HG03469 (cell line): ENCODE measurements around the gene ZNF618.

Experiments
- ATAC-seq: cut with Tn5 transposase; IDR thresholded peaks from one replicate; pipeline ENCODE4 v1.9.1; 2021; ENCODE audit warnings: mild to moderate bottlenecking, moderate library complexity, moderate number of reproducible peaks; ENCODE audit not compliant: unreplicated experiment

The ZNF618 gene

DNA sequence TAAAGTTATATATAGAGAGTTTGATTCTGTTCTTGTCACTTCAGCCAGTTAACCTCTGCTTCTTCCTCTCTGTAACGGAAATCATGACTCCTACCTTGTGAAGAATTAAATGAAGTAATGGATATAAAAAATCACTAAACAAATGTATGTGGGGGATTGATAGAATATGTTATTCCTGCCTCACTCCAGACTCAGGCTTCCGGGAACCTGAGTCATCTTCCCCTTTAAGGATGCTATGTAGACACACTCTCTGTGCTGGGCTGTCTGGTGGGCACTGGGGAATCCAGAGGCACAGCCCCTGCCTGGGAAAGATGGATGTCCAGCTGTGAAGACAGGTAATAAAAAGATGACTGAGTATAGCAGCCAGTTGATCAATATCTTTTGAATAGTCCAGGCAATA is 77.4 kb downstream of the ZNF618 start:
- no peak for ATAC-seq

DNA sequence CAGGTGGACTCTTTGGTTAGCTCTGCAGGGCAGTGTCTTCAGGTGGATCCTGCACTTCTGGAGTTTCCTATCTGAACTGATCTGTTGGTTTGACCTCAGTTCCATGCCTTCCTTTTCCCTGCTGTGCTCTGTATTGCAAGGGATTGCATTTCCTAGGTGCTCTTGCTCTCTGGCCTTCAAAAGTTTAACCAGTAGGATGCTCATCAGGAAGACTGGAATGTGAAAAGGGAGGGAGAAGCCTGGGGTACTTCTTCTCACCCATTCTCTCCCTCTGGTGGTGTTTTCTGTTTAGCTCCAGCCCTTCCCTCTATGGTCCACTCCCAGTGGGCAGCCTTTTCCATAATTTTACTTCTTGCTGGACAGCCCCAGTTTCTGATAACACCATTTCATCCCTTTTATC is 78.5 kb downstream of the ZNF618 start:
- ATAC-seq: no peak

DNA sequence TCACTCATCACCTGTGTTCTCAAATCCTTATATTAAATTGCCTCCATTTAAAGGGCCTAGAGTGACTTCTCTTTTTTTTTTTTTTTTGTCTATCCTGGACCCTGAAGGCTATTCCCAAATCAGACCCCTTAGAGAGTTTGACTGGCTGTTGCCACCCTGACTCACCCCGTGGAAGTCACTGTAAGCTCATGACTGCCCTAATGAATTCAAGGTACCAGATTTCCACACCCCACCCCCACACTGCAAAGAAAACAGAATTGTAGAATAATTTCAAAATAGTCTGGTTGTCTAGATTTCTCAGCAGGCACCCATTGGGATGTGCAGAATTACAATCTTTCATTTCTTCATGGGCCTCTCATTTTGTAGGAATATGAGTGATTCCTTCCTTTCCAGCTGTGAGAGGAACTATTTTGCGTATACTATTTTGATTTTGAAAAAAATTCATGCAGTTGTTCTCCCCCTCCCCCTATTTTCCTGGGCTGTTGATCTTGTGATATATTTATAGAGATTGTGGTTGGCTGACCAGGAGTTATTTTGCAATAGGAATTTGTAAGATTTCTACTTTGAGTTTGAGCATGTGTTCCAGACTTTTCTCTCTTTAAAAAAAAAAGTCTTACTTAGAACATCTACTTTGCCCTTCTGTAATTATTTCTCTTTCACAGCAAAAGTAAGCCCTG is 79.1 kb downstream of the ZNF618 start:
- ATAC-seq: no peak

DNA sequence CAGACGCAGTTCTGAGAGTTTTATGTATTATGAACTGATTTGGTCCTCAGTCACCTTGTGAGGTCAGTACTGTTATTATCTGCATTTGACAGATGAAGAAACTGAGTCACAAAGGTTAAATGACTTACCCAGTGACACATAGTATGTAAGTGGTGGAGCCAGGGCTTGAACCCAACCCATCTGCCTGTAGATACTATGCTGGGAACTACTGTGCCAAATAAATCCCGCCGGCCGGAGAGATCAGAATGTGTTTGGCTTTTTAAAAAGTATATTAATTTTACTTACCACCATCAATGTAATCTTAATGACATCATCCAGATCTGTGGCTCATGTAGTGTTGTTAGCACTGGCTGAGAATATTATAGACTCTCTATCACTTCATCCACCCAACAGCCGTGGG is 80.8 kb downstream of the ZNF618 start:
- no peak for ATAC-seq

DNA sequence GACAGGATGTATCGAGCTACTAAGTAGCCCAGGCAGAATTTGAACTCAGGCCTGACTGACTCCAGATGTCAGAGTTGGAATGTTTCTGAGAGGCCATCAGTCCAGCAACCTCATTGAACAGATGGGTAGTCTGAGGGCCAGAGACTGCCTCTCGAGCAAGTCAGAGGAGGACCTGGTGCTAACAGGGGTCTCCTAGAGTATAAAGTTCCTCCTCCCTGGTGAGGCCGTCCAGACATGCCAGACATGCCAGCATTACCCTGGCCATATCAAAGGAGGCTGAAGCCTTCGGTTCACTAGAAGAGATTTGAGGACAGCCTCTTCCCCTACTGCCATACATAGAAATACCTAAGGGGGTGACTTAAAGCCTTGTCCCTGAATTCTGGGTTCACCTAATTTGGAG is 81.2 kb downstream of the ZNF618 start:
- ATAC-seq: no peak

DNA sequence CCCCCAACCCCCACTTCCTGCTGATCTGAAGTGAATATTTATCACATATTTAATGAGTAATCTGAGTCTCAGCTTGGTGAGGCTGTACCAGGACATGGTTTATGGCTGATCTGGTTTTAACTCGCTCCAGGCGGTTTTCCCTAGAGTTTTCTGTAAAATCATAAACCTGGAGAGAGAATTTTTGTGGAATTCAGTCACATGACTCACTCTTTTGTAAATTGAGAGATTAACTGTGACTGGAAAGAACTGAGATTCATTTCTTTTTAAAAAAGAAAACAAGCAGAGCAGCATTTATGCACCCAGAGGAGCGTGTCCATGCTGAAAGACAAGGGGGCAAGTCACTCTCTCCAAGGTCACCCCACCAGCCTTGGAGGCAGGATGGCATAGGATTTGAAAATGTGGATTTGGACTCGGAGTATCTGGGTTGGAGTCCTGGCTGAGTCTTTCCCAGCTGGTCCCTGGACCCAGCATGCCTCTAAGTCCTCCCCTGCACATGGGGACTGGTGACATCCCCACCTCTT is 81.8 kb downstream of the ZNF618 start:
- no peak for ATAC-seq

DNA sequence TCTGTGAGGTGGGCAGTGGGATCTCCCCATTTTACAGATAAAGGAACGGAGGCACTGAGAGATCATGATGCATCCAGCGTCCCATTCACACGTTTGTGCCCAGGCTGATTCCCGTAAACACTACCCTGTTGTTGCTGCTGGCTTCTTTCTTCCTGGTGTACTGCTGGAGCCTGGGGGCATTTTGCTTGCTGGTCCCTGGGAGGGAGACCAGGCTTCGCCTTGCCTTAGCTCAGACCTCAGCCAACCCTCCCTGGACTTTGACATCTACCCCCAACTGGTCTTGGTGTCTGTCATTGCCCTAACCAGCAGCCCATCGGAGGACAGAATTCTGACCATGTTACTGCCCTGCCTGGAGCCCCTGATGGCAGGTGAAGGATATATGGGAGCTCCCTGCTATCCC is 82.4 kb downstream of the ZNF618 start:
- ATAC-seq: no peak

DNA sequence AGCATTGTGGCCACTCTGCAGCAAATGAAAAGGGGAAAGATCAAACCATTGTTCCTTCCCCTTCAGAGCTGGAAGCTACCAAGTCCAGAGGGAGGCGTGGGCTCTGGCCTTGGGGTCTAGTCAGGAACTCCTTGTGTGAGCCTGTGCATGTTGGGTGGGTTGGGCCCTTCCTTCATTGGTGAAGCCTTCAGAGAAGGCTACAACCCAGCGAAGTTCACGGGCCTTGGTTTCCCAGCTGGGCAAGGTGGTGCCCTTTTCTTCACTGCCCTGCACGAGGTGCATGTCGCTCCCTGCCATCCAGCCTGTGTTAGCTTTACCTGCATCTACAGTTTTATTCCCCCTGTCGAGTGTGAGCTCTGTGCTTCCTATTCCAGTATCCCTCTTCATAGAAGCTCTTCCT is 84.7 kb downstream of the ZNF618 start:
- no peak for ATAC-seq

DNA sequence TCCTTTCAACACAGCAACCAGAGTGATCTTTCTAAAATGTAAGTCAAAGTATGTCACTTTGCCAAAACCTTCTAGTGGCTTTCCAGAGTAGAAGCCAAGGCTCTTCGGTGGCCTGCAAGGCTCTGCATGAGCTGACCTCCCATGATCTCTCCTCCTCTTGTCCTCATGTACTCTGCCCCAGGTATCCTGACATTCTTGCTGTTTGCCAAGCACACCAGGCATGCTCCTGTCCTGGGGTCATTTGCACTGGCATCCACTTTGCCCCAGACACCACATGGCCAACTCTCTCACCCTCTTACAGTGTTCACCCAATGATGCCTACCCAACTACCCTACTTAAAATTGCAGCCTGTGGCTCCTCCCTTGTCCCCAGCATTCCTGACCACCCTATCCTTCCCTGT is 86.3 kb downstream of the ZNF618 start:
- ATAC-seq: no peak

DNA sequence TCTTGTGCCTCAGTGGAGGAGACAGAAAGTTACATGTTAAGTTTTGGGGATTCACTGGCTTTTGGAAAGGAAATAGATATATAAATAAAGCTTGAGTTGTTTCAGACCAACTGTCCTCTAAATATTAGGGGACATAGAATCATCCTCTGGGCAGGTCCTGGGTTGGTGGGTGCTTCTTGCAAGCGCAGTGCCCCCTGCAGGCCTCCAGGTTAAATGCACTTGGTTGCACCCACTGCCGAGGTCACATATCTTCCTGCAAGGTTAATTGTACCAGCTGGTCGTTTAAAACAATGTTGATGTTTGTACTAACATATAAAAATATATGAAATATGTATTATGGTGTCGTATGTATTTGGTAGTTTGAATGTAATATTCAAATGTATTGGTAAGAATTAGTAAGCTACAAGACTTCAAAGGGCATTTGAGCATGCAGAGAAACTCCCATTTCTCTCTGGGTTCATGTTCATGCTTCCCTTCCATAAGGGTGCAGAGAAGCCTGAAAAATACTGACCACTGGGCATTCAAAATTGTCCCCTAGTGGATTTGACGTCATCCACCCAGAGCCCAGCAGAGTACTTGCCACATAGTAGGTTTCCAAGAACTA is 87.0 kb downstream of the ZNF618 start:
- no peak for ATAC-seq

DNA sequence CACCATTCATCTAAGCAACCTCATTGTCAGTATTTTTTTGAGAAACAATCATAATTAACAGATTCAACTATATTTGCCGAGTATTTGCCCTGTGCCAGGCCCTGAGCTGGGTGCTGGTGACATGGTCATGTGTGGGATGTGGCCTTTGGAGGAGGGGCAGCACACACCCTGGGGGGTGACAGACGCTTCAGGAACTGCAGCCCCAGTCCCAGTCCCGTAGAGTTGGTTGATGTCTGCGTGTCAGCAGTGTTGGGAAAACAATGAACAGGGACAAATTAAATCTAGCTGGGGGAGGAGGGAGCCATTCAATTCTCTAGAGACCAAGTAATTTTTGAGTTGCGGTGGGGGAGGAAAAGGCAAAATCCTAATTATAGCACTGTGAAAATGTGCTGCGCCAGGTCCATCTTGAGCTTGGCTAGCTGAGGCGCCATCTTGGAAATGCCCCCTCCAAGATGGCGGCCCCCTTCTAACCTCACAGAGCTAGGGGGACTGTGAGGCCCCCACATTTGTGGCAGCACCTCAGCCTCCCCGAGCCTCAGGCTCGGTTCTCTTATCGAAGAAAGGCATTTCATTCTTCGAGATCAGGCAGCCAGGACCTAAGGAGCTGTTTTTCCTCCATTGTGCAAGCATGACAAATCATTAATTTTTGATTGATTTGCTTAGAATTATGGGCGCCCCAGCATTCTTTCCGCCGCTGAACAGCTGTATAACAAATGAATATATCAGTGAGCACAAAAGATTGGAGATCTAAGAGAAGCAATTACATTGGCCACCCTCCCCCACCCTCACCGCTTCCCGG is 87.8 kb downstream of the ZNF618 start:
- no peak for ATAC-seq

DNA sequence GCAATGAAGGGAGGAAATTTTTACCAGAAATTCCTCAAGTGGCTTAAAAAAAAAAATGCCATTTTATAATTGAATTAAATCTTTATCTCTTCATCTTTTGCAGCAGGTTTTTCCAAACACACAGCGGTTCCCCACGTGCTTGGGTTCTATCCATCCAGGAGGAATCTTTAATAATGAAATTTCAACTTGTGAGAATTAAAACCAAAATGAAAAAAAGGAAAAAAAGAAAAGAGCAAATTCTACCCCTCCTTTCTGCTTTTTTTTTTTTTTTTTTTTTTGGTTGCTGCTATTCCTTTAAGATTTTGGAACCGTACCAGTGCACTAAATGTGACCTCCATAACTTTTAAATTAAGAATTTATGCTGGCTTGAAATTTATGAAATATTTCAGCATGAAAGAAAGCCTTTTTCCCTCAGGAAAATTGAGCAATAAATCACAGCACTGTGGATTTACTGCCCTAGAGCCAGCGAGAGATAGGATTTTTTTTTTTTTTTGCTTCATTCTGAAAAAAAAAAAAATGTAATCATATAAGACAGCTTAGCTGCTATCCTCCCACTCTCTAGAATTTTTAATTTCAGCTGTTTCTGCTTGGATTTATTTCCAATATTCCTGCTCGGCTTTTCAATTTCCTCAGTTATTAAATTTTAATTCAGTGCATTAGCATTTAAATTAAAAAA is 88.5 kb downstream of the ZNF618 start:
- ATAC-seq: no peak

DNA sequence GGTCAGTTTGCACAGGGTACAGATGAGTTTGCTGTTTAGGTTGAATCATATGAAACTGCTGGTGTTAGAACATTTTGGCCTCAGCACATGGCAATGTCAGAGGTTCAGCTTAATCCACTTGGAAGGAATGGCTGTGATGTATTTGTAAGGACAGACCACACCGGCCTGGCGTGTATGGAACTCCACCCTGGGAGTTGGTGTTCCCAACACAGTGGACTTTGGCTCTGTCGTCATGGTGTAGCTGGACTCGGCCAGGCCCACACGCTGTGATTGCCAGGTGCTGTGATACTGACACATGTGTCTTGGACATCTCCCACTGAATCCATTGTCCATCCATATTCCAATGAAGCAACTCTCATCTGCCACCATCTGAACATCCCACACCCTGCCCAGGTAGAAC is 90.3 kb downstream of the ZNF618 start:
- no peak for ATAC-seq

DNA sequence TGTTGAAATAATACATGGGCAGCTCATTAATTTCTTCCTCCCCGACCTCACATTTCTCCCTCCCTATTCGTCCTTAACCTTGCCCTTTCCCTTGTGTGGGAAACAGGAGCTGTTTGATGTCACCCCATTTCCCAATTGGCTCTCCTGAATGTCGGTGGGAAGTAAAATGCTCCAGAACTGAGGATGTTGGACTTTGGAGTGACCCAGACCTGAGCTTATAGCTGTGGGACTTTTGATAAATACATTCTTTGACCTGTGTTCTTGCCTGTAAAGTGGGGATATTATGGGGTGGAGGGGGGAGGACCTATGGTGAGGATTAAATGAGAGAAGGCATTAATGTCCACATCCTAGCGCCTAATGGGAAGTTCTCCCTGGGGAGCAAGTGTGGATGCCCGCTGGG is 91.3 kb downstream of the ZNF618 start:
- no peak for ATAC-seq

DNA sequence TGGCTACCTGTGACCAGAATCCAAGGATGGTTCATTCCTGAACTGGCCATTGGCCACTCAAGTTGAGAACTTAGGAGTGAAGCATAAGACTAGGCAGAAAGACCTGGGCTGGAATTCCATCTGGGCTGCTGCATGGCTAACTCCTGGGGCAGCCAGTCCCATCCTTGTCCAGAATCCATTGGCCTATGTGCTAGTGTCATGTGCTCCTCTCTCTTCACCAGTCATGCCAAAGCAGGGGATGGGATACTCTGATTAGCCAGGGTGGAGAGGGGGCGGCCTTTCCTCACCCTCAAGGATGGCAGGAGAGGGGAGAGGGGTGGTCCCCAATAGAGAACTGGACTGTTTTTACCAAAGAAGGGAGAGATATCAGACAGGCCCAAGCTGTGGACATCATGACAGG is 93.2 kb downstream of the ZNF618 start:
- ATAC-seq: no peak

DNA sequence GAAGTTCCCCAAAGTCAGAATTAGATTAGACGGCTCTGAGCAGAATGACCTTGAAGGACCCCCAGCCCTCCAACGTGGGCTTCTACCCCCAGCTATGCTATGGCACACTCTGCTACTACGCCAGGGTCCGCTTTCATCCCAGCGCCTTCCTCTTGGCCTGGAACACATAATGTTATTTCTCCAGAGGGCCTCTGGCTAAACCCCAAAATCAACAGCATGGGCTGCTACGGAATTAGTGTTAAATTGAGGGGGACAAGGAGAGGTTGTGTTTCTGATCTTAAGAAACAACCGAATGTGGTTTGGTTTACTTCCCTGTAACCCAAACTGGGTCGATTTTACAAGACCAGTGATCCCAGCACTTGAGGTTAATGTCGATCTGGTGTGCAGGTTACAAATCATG is 97.1 kb downstream of the ZNF618 start:
- ATAC-seq: no peak

DNA sequence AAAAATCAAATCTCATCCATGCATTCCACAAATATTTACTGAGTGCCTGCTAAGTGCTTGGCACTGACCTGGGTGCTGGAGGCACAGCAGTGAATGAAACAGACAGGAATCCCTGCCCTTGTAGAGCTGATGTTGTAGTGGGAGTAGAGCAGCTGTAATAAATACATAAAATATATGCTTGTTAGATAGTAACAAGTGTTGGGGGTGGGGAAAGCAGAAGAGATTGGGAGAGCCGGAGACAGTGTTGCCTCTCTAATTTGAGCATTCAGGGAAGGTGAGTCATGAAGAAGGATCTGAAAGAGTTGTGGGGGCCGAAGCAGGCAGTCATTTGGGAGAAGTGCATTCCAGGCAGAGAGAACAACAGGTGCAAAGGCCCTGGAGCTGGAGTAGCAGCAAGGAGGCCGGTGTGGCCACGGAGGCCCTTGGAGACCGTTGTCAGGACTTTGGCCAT is 97.9 kb downstream of the ZNF618 start:
- no peak for ATAC-seq

DNA sequence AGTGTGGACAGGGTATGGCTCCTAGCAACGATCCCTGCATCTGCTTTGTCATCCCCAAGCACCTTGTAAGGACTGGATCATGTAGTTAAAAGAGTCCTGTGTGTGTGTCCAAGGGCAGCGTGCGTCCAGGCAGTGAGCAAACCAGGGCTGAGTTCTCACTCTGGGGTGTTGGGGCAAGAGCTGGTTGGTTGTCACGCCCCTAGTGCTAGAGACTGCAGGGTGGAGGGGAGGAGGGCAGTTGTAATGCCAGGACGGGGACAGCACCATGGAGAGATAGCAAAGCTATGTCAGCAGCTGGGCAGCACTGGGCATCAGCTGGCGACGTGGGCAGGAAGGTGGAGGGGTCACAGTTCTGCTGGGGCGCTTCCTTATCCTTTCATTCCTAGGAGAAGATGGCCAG is 100.8 kb downstream of the ZNF618 start:
- no peak for ATAC-seq

DNA sequence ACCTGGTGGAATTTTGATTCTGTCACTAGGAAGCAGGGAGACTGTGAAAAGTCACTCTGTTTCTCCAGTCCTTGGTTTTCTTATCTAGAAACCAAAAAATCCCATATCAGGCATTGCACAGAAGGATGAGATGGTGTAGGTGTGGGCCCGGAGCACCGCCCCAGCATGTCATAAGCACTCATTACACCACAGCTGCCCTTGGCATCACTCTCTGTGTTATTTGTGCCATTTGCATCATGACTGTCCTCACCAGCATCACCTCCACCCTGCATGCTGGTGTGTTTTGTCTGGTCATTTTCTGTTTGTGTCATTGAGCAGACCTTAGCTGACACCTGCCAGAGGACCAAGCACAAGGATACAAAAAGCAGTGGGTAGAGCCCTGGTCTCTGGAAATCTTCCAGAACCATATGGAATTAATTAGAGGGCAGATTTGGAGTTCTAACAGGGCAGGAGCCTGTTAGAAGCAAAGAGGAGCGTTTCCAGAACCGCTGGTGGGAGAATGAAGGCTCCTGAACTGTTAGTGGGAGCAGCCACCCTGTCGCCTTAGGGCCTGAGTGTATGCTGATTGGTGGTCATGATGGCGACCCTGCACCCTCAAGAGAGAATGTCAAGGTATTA is 102.7 kb downstream of the ZNF618 start:
- no peak for ATAC-seq

DNA sequence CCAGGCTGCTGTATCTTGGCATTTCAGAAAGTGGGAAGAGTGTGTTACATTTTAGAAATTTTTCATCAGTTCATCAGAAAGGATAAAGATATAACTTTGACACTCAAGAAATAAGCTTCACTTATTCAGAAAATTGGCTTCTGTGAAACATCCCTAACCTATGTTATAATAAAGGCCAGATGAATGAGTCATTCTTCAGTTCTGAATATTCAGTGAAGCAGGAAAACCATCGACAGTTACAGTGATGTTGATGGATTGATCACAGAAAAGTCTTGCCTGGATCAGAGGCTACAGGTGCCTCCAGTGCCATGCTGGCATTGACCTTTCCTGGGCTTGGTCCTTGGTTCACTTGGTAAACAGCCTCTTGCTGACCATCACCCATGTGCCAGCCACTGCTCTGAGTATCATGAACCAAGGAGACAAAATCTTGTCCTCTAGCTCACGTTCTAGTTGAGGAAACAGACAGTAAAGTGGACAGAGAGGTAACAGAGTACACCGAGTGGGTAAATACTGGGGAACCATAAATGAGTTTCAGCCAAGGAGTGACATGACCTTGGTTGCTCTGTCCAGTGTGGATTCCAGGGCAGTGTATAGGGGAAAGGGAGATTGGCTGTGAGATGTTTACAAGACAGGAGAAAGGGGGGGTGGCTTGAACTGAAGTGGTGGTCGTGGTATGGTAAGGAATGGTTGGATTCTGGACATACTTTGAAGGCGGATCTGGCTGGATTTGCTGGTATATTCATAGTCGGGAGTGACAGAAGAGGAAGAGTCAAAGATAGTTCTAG is 103.4 kb downstream of the ZNF618 start:
- ATAC-seq: no peak
